Tibial nerve (tissue), 3 donors: Measurements from ENCODE around the gene CCDC15.
"Not testable (repeated sequence)": the region's sequence is repeated elsewhere in the genome, so short reads cannot be mapped to it uniquely, and the experiment has no call there.

Experiments used
- POLR2A ChIP-seq, 2 donors: fragments of 450-650 bp; IDR thresholded peaks; one replicate each; pipeline ENCODE4 v1.6.1; 2017; ENCODE audit warnings: antibody characterized with exemption in 2 of 2, mild to moderate bottlenecking in 2 of 2, moderate library complexity in 2 of 2
- TF ChIP-seq, protein P1 (sequence below), 5 experiments: fragments of 200-600 bp in 3 of 5; fragments of 450-650 bp in 2 of 5; sonication (generic) in 3 of 5; IDR thresholded peaks; one replicate each; pipeline ENCODE4 v1.5.1; 2016 to 2019; ENCODE audit warnings: antibody characterized with exemption in 5 of 5, mild to moderate bottlenecking in 3 of 5, moderate library complexity in 2 of 5

- TF ChIP-seq, protein P1, sequence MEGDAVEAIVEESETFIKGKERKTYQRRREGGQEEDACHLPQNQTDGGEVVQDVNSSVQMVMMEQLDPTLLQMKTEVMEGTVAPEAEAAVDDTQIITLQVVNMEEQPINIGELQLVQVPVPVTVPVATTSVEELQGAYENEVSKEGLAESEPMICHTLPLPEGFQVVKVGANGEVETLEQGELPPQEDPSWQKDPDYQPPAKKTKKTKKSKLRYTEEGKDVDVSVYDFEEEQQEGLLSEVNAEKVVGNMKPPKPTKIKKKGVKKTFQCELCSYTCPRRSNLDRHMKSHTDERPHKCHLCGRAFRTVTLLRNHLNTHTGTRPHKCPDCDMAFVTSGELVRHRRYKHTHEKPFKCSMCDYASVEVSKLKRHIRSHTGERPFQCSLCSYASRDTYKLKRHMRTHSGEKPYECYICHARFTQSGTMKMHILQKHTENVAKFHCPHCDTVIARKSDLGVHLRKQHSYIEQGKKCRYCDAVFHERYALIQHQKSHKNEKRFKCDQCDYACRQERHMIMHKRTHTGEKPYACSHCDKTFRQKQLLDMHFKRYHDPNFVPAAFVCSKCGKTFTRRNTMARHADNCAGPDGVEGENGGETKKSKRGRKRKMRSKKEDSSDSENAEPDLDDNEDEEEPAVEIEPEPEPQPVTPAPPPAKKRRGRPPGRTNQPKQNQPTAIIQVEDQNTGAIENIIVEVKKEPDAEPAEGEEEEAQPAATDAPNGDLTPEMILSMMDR (IDR thresholded peaks at IDR 0.05), result not testable (repeated sequence)
- TF ChIP-seq POLR2A (IDR thresholded peaks at IDR 0.05), result not testable (repeated sequence)
These were observed 75.4 kb downstream of the CCDC15 start for GRCh38 chr11:125029431-125029830.
